ENCODE results near the gene CLRN1. TPM values are rescaled to one million over a fixed set of nuclear protein-coding genes. Genes with fewer than 3 reads are reported as not detected.

The CLRN1 gene
- total RNA-seq, 1 donor from 2014 or later: not detected

DNA sequence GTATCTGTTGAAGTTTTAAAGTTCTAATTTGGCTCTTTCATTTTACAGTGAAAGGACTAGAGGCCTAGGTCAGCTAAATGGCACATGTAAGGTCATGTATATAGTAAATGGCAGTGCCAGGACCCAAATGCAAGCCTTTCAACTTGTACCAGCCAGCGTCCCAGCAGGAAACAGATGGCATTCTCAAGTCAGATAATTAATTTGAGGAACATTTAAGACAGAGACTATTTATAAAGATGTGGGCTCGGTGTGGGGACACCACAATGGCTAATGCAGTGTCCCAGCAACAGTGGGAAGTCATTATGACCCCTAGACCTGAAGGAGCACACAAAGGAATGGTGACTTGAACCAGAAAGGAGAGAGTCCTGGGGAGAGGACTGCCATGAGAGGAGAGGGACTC is 73.4 kb downstream of the CLRN1 start:
- TF ChIP-seq, protein P1, sequence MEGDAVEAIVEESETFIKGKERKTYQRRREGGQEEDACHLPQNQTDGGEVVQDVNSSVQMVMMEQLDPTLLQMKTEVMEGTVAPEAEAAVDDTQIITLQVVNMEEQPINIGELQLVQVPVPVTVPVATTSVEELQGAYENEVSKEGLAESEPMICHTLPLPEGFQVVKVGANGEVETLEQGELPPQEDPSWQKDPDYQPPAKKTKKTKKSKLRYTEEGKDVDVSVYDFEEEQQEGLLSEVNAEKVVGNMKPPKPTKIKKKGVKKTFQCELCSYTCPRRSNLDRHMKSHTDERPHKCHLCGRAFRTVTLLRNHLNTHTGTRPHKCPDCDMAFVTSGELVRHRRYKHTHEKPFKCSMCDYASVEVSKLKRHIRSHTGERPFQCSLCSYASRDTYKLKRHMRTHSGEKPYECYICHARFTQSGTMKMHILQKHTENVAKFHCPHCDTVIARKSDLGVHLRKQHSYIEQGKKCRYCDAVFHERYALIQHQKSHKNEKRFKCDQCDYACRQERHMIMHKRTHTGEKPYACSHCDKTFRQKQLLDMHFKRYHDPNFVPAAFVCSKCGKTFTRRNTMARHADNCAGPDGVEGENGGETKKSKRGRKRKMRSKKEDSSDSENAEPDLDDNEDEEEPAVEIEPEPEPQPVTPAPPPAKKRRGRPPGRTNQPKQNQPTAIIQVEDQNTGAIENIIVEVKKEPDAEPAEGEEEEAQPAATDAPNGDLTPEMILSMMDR (conservative IDR thresholded peaks at IDR 0.05; ENCODE audit: low read depth, low read length): no peak
- no peak for DNase-seq (ENCODE audit: low read depth)

GRCh38 chr3:150898046-150898754 is 74.3 kb downstream of the CLRN1 start:
- H3K4me3 ChIP-seq (ENCODE audit: low read depth, low read length): no peak overlapping the region
- TF ChIP-seq, protein P1 (conservative IDR thresholded peaks at IDR 0.05; ENCODE audit: low read depth, low read length): no peak
- no peak for DNase-seq (ENCODE audit: low read depth)

More for the DNA sequence above, 73.4 kb downstream of the CLRN1 start:
- H3K4me3 ChIP-seq (ENCODE audit: low read depth, low read length): no peak overlapping the region

GRCh38 chr3:150897592-150897991 is 74.9 kb downstream of the CLRN1 start:
- no peak for DNase-seq (ENCODE audit: low read depth)
- TF ChIP-seq, protein P1 (conservative IDR thresholded peaks at IDR 0.05; ENCODE audit: low read depth, low read length): no peak
- no peak overlapping the region for H3K4me3 ChIP-seq (ENCODE audit: low read depth, low read length)

- no peak for DNase-seq (ENCODE audit: low read depth)
- TF ChIP-seq, protein P1 (conservative IDR thresholded peaks at IDR 0.05; ENCODE audit: low read depth, low read length): no peak
- no peak overlapping the region for H3K4me3 ChIP-seq (ENCODE audit: low read depth, low read length)
These were observed 81.7 kb downstream of the CLRN1 start for GRCh38 chr3:150890831-150891230.

DNA sequence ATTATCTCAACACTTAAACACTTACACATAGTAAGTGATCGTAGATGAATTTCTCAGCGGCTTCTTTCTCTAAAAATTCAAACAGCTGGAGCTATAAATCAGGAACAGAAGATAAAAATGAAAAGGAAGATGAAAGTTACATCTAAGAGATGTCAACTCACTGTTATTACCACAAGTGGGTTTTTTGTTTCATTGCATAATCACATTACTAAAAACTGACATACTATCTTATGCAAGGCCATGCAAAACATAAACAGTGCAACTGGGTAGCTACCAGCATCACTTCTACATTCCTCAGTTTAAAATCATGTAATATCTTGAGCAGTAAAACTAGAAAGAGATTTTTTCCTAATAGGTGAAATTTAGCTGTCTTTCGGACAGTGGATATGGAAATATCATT is 82.2 kb downstream of the CLRN1 start:
- no peak overlapping the region for H3K4me3 ChIP-seq (ENCODE audit: low read depth, low read length)
- DNase-seq (ENCODE audit: low read depth): no peak
- TF ChIP-seq, protein P1 (conservative IDR thresholded peaks at IDR 0.05; ENCODE audit: low read depth, low read length): no peak

DNA sequence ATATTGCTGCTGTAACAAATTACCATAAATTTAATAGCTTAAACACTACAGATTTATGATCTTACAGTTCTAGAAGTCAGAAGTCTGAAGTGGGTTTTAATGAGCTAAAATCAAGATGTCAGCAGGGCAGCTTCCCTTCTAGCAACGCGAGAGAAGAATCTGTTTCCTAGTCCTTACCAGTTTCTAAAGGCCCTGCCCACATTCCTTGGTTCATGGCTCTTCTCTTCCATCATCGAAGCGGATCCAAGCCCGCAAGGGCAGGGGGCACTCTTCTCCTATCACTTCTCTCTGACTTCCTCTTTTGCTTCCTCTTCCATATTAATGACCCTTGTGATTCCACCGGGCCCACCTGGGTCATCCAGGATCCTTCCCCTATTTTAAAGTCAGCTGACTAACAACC is 83.4 kb downstream of the CLRN1 start:
- TF ChIP-seq, protein P1 (conservative IDR thresholded peaks at IDR 0.05; ENCODE audit: low read depth, low read length): no peak
- no peak overlapping the region for H3K4me3 ChIP-seq (ENCODE audit: low read depth, low read length)
- DNase-seq (ENCODE audit: low read depth): no peak

DNA sequence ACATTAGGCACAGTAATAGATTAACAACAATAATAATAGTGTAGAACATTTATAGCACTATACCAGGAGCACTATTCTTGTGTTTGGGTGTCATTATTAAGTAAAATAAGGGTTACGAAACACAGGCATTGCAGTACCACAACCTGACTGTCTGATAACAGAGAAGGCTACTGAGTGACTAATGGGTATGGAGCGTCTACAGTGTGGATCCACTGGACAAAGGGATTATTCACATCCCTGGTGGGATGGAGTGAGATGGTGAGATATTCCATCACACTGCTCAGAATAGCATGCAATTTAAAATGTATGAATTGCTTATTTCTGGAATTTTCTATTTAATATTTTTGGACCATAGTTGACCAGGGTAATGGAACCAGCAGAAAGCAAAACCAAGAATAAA is 85.5 kb downstream of the CLRN1 start:
- no peak for DNase-seq (ENCODE audit: low read depth)
- TF ChIP-seq, protein P1 (conservative IDR thresholded peaks at IDR 0.05; ENCODE audit: low read depth, low read length): no peak
- H3K4me3 ChIP-seq (ENCODE audit: low read depth, low read length): no peak overlapping the region
